G401.6 (cell line): ENCODE data around the gene ASTN2.

Source experiments
- FAIRE-seq: peaks from 2 replicates; lab custom pipeline; 2012; peaks lifted over from hg19 to GRCh38; lab: Jason Lieb, UNC

Gene ASTN2

GRCh38 chr9:117104716-117105495 is 310.0 kb downstream of the ASTN2 start:
- no peak for FAIRE-seq

- FAIRE-seq = no peak
These were observed 310.7 kb downstream of the ASTN2 start for GRCh38 chr9:117104206-117104605.

- no peak for FAIRE-seq
These were observed 311.3 kb downstream of the ASTN2 start for GRCh38 chr9:117103438-117104110.

GRCh38 chr9:117101008-117101407 is 313.8 kb downstream of the ASTN2 start:
- no peak for FAIRE-seq

GRCh38 chr9:117098331-117098730 is 316.5 kb downstream of the ASTN2 start:
- no peak for FAIRE-seq

GRCh38 chr9:117097761-117098160 is 317.1 kb downstream of the ASTN2 start:
- no peak for FAIRE-seq

GRCh38 chr9:117096138-117096537 is 318.7 kb downstream of the ASTN2 start:
- FAIRE-seq = no peak

GRCh38 chr9:117095081-117095480 is 319.8 kb downstream of the ASTN2 start:
- no peak for FAIRE-seq

GRCh38 chr9:117093891-117094844 is 320.7 kb downstream of the ASTN2 start:
- no peak for FAIRE-seq

GRCh38 chr9:117092582-117092981 is 322.3 kb downstream of the ASTN2 start:
- no peak for FAIRE-seq

- no peak for FAIRE-seq
These were observed 323.3 kb downstream of the ASTN2 start for GRCh38 chr9:117091529-117091928.

- FAIRE-seq = no peak
These were observed 326.1 kb downstream of the ASTN2 start for GRCh38 chr9:117088786-117089185.

- FAIRE-seq = no peak
These were observed 326.7 kb downstream of the ASTN2 start for GRCh38 chr9:117088140-117088539.

GRCh38 chr9:117084221-117084620 is 330.6 kb downstream of the ASTN2 start:
- no peak for FAIRE-seq

- no peak for FAIRE-seq
These were observed 331.3 kb downstream of the ASTN2 start for GRCh38 chr9:117083559-117083958.

- no peak for FAIRE-seq
These were observed 333.1 kb downstream of the ASTN2 start for GRCh38 chr9:117081641-117082317.

- FAIRE-seq = no peak
These were observed 334.0 kb downstream of the ASTN2 start for GRCh38 chr9:117080765-117081390.

- no peak for FAIRE-seq
These were observed 338.1 kb downstream of the ASTN2 start for GRCh38 chr9:117076571-117077290.

- FAIRE-seq = no peak
These were observed 339.2 kb downstream of the ASTN2 start for GRCh38 chr9:117075636-117076035.

- no peak for FAIRE-seq
These were observed 339.9 kb downstream of the ASTN2 start for GRCh38 chr9:117074784-117075520.
